GM20000 (cell line): Measurements from ENCODE around the gene AGAP3.
A peak's percentile ranks its signal among the peaks of the same experiment; 100 is the strongest.

Source experiments
- DNase-seq: peaks from one replicate; pipeline ENCODE4 v3.0.0; 2012; ENCODE audit warnings: low spot score
- TF ChIP-seq, protein P1 (sequence below): IDR thresholded peaks from 2 replicates; pipeline ENCODE4 v1.5.1; 2012; ENCODE audit warnings: mild to moderate bottlenecking, control low read depth; ENCODE audit errors: extremely low read depth, missing control alignments

AGAP3 gene

GRCh38 chr7:151133986-151134742 is 47.9 kb downstream of the AGAP3 start:
- TF ChIP-seq, protein P1, sequence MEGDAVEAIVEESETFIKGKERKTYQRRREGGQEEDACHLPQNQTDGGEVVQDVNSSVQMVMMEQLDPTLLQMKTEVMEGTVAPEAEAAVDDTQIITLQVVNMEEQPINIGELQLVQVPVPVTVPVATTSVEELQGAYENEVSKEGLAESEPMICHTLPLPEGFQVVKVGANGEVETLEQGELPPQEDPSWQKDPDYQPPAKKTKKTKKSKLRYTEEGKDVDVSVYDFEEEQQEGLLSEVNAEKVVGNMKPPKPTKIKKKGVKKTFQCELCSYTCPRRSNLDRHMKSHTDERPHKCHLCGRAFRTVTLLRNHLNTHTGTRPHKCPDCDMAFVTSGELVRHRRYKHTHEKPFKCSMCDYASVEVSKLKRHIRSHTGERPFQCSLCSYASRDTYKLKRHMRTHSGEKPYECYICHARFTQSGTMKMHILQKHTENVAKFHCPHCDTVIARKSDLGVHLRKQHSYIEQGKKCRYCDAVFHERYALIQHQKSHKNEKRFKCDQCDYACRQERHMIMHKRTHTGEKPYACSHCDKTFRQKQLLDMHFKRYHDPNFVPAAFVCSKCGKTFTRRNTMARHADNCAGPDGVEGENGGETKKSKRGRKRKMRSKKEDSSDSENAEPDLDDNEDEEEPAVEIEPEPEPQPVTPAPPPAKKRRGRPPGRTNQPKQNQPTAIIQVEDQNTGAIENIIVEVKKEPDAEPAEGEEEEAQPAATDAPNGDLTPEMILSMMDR: no peak
- no peak for DNase-seq

DNA sequence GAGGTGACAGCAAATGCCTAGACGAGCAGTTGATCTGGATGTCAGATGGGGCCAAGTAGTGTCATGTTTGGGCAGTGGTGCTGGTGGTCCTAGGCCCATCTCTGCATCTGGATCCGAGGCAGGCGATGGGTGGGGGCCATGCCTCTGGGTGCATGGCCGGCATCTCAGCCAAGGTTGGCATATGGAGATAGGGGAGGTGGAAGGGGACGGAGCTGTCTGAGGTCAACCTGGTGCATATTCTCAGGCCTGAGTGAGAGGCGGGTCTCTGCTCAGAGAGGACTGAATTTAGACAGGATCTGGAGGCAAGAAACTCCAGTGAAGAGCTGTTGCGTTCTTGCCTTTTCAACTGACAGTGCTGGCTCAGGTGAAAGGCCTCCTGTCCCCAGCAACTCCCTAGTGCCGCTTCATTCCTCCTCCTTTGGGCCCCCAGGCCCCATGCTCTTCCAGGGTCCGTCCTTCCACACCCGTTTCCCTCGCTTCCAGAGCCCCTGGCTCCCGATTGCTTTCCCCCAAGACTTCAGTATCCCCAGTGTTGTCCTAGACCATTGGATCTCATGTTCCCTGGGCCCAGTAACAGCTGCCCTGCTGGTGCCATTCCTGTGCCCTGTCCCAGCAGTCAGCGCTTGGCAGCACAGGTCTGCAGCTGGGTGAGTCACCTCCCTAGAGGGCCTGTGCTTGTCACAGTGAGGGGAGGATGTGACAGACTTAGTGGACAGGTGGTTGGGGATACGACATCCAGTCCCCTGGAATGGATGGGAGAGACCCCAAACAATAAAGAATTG is 48.7 kb downstream of the AGAP3 start:
- TF ChIP-seq, protein P1: no peak
- DNase-seq: peak; percentile 32

GRCh38 chr7:151135525-151135845 is 49.2 kb downstream of the AGAP3 start:
- TF ChIP-seq, protein P1: no peak

GRCh38 chr7:151135866-151136843 is 49.9 kb downstream of the AGAP3 start:
- DNase-seq: peak; percentile 33
- TF ChIP-seq, protein P1: no peak

More at GRCh38 chr7:151135525-151135845, 49.2 kb downstream of the AGAP3 start:
- peak; percentile 31 for DNase-seq

GRCh38 chr7:151137076-151137675 is 50.9 kb downstream of the AGAP3 start:
- TF ChIP-seq, protein P1: no peak
- peak; percentile 25 for DNase-seq

DNA sequence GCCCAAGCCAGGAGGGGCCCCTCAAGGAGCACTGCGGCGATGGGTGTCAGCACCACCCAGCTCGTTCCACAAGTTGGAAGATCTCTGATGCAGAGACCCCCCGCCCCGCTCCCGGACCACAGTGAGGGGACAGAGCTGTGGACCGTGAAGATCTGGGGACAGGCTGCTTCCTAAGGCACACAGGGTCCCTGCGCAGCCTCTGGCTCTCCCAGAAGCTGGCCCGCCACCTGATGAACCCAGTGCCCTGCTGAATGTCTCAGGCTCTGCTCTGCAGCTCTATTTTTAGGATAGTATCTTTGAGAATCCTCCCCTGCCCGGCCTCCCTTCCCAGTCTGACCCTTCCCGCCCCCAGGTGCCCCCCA is 51.5 kb downstream of the AGAP3 start:
- peak; percentile 28 for DNase-seq
- TF ChIP-seq, protein P1: no peak
